Astrocyte (in vitro differentiated cells and primary cell): ENCODE measurements around the gene TM7SF2.

Experiments
- CTCF ChIP-seq: IDR thresholded peaks from 2 replicates; pipeline ENCODE4 v1.5.1; 2011; ENCODE audit warnings: low read depth, mild to moderate bottlenecking, inconsistent platforms, low read length, moderate library complexity; ENCODE audit not compliant: insufficient read depth
- EZH2 ChIP-seq: IDR thresholded peaks from 2 replicates; pipeline ENCODE4 v1.6.1; 2012; ENCODE audit warnings: mild to moderate bottlenecking, low read length, inconsistent platforms; ENCODE audit not compliant: insufficient read depth

GRCh38 chr11:65100674-65101350 is 10.9 kb upstream of the TM7SF2 start:
- TF ChIP-seq EZH2: no peak
- no peak for TF ChIP-seq CTCF
